ENCODE data around the gene DVL2.

DVL2 gene

GRCh38 chr17:7254511-7254910 is 20.2 kb upstream of the DVL2 start:
- Histone ChIP-seq H3K27me3 (ENCODE audit: control insufficient read depth in 1 of 2, insufficient read depth in 1 of 2, low read length in 2 of 2) (no peaks in the 10 kb centered on the region), H3K4me1 (ENCODE audit: control insufficient read depth, insufficient read depth, low read depth, low read length) (peaks cover 8% of the 10 kb centered on the region), H2AFZ (ENCODE audit: low read depth, low read length) (no peak overlapping the region)

GRCh38 chr17:7253082-7253481 is 18.8 kb upstream of the DVL2 start:
- Histone ChIP-seq H2AFZ (ENCODE audit: low read depth, low read length) (no peak overlapping the region), H3K79me1 (replicated peaks; ENCODE audit: low read length, poor library complexity, severe bottlenecking) (peaks cover 14% of the 10 kb centered on the region), H2BK120ac (ENCODE audit: low read depth, low read length) (no peak overlapping the region), H3K36me3 (ENCODE audit: control insufficient read depth in 1 of 2, insufficient read depth in 2 of 2, low read depth in 1 of 2, low read length in 2 of 2) (peaks cover 29 to 39% of the 10 kb centered on the region in 2 experiments), H3K4me3 (ENCODE audit: insufficient read depth in 1 of 2, low read depth in 1 of 2, low read length in 2 of 2) (peak overlapping the region in 1 of 2 experiments; percentile 90), H3K27me3 (ENCODE audit: control insufficient read depth in 1 of 2, insufficient read depth in 1 of 2, low read length in 2 of 2) (no peaks in the 10 kb centered on the region), H3K23ac (ENCODE audit: low read length in 2 of 2) (no peak overlapping the region), H3K4me2 (ENCODE audit: low read length, poor library complexity, severe bottlenecking) (peak overlapping the region; percentile 85), H3K4ac (ENCODE audit: low read depth in 1 of 2, low read length in 2 of 2) (no peak overlapping the region), H2BK15ac (ENCODE audit: low read depth, poor library complexity, severe bottlenecking) (no peak overlapping the region), H2BK5ac (ENCODE audit: low read depth, low read length, poor library complexity, severe bottlenecking) (no peak overlapping the region), H3K9me3 (ENCODE audit: control insufficient read depth, low read length) (no peaks in the 10 kb centered on the region), H3K9ac (ENCODE audit: low read length) (peak overlapping the region; percentile 97), H3K27ac (ENCODE audit: low read length, poor library complexity, severe bottlenecking) (no peak overlapping the region), H2AK5ac (ENCODE audit: low read length, severe bottlenecking) (peak overlapping the region; percentile 49), H3K18ac (ENCODE audit: low read depth in 1 of 2, low read length in 2 of 2) (no peak overlapping the region), H2BK12ac (ENCODE audit: low read length in 2 of 2) (no peak overlapping the region), H3K4me1 (ENCODE audit: control insufficient read depth, insufficient read depth, low read depth, low read length) (peaks cover 15% of the 10 kb centered on the region), H3K14ac (ENCODE audit: low read length in 2 of 2) (no peak overlapping the region), H4K8ac (ENCODE audit: low read length) (no peak overlapping the region), H4K91ac (ENCODE audit: low read length) (no peak overlapping the region)
- WGBS: 93% methylated on average over 5 of the region's 5 CpGs
- DNase-seq: no peak

More at GRCh38 chr17:7254511-7254910, 20.2 kb upstream of the DVL2 start:
- no peak overlapping the region for H2AK5ac ChIP-seq (ENCODE audit: low read length, severe bottlenecking)
- H3K18ac ChIP-seq (ENCODE audit: low read depth in 1 of 2, low read length in 2 of 2): no peak overlapping the region
- no peak overlapping the region for H2BK120ac ChIP-seq (ENCODE audit: low read depth, low read length)
- H3K9ac ChIP-seq (ENCODE audit: low read length): no peak overlapping the region
- DNase-seq: no peak
- no peak overlapping the region for H3K4ac ChIP-seq (ENCODE audit: low read depth in 1 of 2, low read length in 2 of 2)
- no peak overlapping the region for H2BK15ac ChIP-seq (ENCODE audit: low read depth, poor library complexity, severe bottlenecking)
- no peak overlapping the region for H2BK12ac ChIP-seq (ENCODE audit: low read length in 2 of 2)
- H2BK5ac ChIP-seq (ENCODE audit: low read depth, low read length, poor library complexity, severe bottlenecking): no peak overlapping the region
- H3K4me3 ChIP-seq (ENCODE audit: insufficient read depth in 1 of 2, low read depth in 1 of 2, low read length in 2 of 2): no peak overlapping the region
- no peak overlapping the region for H4K8ac ChIP-seq (ENCODE audit: low read length)
- peaks cover 39 to 52% of the 10 kb centered on the region in 2 experiments for H3K36me3 ChIP-seq (ENCODE audit: control insufficient read depth in 1 of 2, insufficient read depth in 2 of 2, low read depth in 1 of 2, low read length in 2 of 2)
- no peak overlapping the region for H3K4me2 ChIP-seq (ENCODE audit: low read length, poor library complexity, severe bottlenecking)
- no peak overlapping the region for H3K14ac ChIP-seq (ENCODE audit: low read length in 2 of 2)
- no peak overlapping the region for H3K23ac ChIP-seq (ENCODE audit: low read length in 2 of 2)
- 95% methylated on average over 4 of the region's 4 CpGs for WGBS
- H3K79me1 ChIP-seq (replicated peaks; ENCODE audit: low read length, poor library complexity, severe bottlenecking): peaks cover 14% of the 10 kb centered on the region
- H4K91ac ChIP-seq (ENCODE audit: low read length): no peak overlapping the region
- H3K9me3 ChIP-seq (ENCODE audit: control insufficient read depth, low read length): no peaks in the 10 kb centered on the region
- no peak overlapping the region for H3K27ac ChIP-seq (ENCODE audit: low read length, poor library complexity, severe bottlenecking)

- Histone ChIP-seq H3K14ac (ENCODE audit: low read length in 2 of 2) (peak within 1 kb of the TSS in 1 of 2 experiments; percentile 93), H3K27ac (ENCODE audit: low read length, poor library complexity, severe bottlenecking) (peak within 1 kb of the TSS; percentile 99), H3K79me1 (replicated peaks; ENCODE audit: low read length, poor library complexity, severe bottlenecking) (peaks cover 14% of the 10 kb centered on the region), H3K9ac (ENCODE audit: low read length) (peak within 1 kb of the TSS; percentile 97), H2BK120ac (ENCODE audit: low read depth, low read length) (peak within 1 kb of the TSS; percentile 96), H2BK12ac (ENCODE audit: low read length in 2 of 2) (peak within 1 kb of the TSS in 1 of 2 experiments; percentile 65), H2AK5ac (ENCODE audit: low read length, severe bottlenecking) (no peak within 1 kb of the TSS), H3K27me3 (ENCODE audit: control insufficient read depth in 1 of 2, insufficient read depth in 1 of 2, low read length in 2 of 2) (no peaks in the 10 kb centered on the region), H3K4me3 (ENCODE audit: insufficient read depth in 1 of 2, low read depth in 1 of 2, low read length in 2 of 2) (peak within 1 kb of the TSS; percentile 90), H3K4me2 (ENCODE audit: low read length, poor library complexity, severe bottlenecking) (peak within 1 kb of the TSS; percentile 93), H3K4ac (ENCODE audit: low read depth in 1 of 2, low read length in 2 of 2) (peak within 1 kb of the TSS; percentile 73 to 97), H2BK5ac (ENCODE audit: low read depth, low read length, poor library complexity, severe bottlenecking) (peak within 1 kb of the TSS; percentile 97), H3K23ac (ENCODE audit: low read length in 2 of 2) (peak within 1 kb of the TSS in 1 of 2 experiments; percentile 72), H3K4me1 (ENCODE audit: control insufficient read depth, insufficient read depth, low read depth, low read length) (peaks cover 15% of the 10 kb centered on the region), H2BK15ac (ENCODE audit: low read depth, poor library complexity, severe bottlenecking) (peak within 1 kb of the TSS; percentile 92), H3K18ac (ENCODE audit: low read depth in 1 of 2, low read length in 2 of 2) (peak within 1 kb of the TSS; percentile 95 to 98), H4K8ac (ENCODE audit: low read length) (peak within 1 kb of the TSS; percentile 96), H3K36me3 (ENCODE audit: control insufficient read depth in 1 of 2, insufficient read depth in 2 of 2, low read depth in 1 of 2, low read length in 2 of 2) (peaks cover 25 to 33% of the 10 kb centered on the region in 2 experiments), H2AFZ (ENCODE audit: low read depth, low read length) (peak within 1 kb of the TSS; percentile 91), H4K91ac (ENCODE audit: low read length) (peak within 1 kb of the TSS; percentile 97), H3K9me3 (ENCODE audit: control insufficient read depth, low read length) (no peaks in the 10 kb centered on the region)
- WGBS: 4% methylated on average over 43 of the region's 55 CpGs
- peak; percentile 97 for DNase-seq
Measured at GRCh38 chr17:7252176-7253043, 18.1 kb upstream of the DVL2 start, which contains the start of gene ELP5. Gene ELP5 (plus strand): TSS chr17:7252215. CDS start chr17:7252551, 336 bp downstream.

GRCh38 chr17:7251661-7252175 is 17.4 kb upstream of the DVL2 start, which contains the start of gene CTDNEP1:
Gene CTDNEP1 (minus strand): TSS chr17:7251734. CDS start chr17:7251296, 438 bp downstream.
- Histone ChIP-seq H3K4me2 (ENCODE audit: low read length, poor library complexity, severe bottlenecking) (peak within 1 kb of the TSS; percentile 93), H4K8ac (ENCODE audit: low read length) (peak within 1 kb of the TSS; percentile 96), H2BK120ac (ENCODE audit: low read depth, low read length) (peak within 1 kb of the TSS; percentile 96), H3K27me3 (ENCODE audit: control insufficient read depth in 1 of 2, insufficient read depth in 1 of 2, low read length in 2 of 2) (no peaks in the 10 kb centered on the region), H2BK5ac (ENCODE audit: low read depth, low read length, poor library complexity, severe bottlenecking) (peak within 1 kb of the TSS; percentile 97), H3K4ac (ENCODE audit: low read depth in 1 of 2, low read length in 2 of 2) (peak within 1 kb of the TSS; percentile 73 to 97), H3K9me3 (ENCODE audit: control insufficient read depth, low read length) (no peaks in the 10 kb centered on the region), H2AK5ac (ENCODE audit: low read length, severe bottlenecking) (no peak within 1 kb of the TSS), H3K4me1 (ENCODE audit: control insufficient read depth, insufficient read depth, low read depth, low read length) (peaks cover 15% of the 10 kb centered on the region), H2BK12ac (ENCODE audit: low read length in 2 of 2) (peak within 1 kb of the TSS in 1 of 2 experiments; percentile 65), H2AFZ (ENCODE audit: low read depth, low read length) (peak within 1 kb of the TSS; percentile 91), H3K9ac (ENCODE audit: low read length) (peak within 1 kb of the TSS; percentile 97), H3K23ac (ENCODE audit: low read length in 2 of 2) (peak within 1 kb of the TSS in 1 of 2 experiments; percentile 72), H3K36me3 (ENCODE audit: control insufficient read depth in 1 of 2, insufficient read depth in 2 of 2, low read depth in 1 of 2, low read length in 2 of 2) (peaks cover 24 to 32% of the 10 kb centered on the region in 2 experiments), H3K27ac (ENCODE audit: low read length, poor library complexity, severe bottlenecking) (peak within 1 kb of the TSS; percentile 99), H3K14ac (ENCODE audit: low read length in 2 of 2) (peak within 1 kb of the TSS; percentile 43 to 93), H3K18ac (ENCODE audit: low read depth in 1 of 2, low read length in 2 of 2) (peak within 1 kb of the TSS; percentile 95 to 98), H2BK15ac (ENCODE audit: low read depth, poor library complexity, severe bottlenecking) (peak within 1 kb of the TSS; percentile 92), H4K91ac (ENCODE audit: low read length) (peak within 1 kb of the TSS; percentile 97), H3K79me1 (replicated peaks; ENCODE audit: low read length, poor library complexity, severe bottlenecking) (peaks cover 14% of the 10 kb centered on the region), H3K4me3 (ENCODE audit: insufficient read depth in 1 of 2, low read depth in 1 of 2, low read length in 2 of 2) (peak within 1 kb of the TSS; percentile 90)
- WGBS: 2% methylated on average over 17 of the region's 41 CpGs
- peak; percentile 100 for DNase-seq

Data from mesenchymal stem cell (in vitro differentiated cells and primary cell).